Lower lobe of right lung (tissue), 2 donors: ENCODE data around the gene LRCH1. TPM values are rescaled to one million over a fixed set of nuclear protein-coding genes. Genes with fewer than 3 reads are reported as not detected.

Experiments
- ATAC-seq, 2 donors: fragments of 200-7000 bp; cut with Tn5 transposase; one replicate each; pipeline ENCODE4 v1.9.1; 2020 to 2022; ENCODE audit warnings: mild to moderate bottlenecking in 2 of 2, moderate library complexity in 2 of 2
- DNase-seq: peaks from one replicate; pipeline ENCODE4 v3.0.0-alpha.2; 2020
- H3K27ac ChIP-seq: fragments of 200-600 bp; one replicate; pipeline ENCODE4 v1.8.0; 2022
- H3K27me3 ChIP-seq: fragments of 200-600 bp; one replicate; pipeline ENCODE4 v1.8.0; 2022; ENCODE audit warnings: low read depth
- H3K36me3 ChIP-seq: fragments of 200-600 bp; one replicate; pipeline ENCODE4 v1.8.0; 2022; ENCODE audit warnings: mild to moderate bottlenecking
- H3K4me1 ChIP-seq: fragments of 200-600 bp; one replicate; pipeline ENCODE4 v1.8.0; 2022
- H3K4me3 ChIP-seq: fragments of 200-600 bp; one replicate; pipeline ENCODE4 v1.8.0; 2022; ENCODE audit warnings: mild to moderate bottlenecking
- H3K9me3 ChIP-seq: fragments of 200-600 bp; one replicate; pipeline ENCODE4 v1.8.0; 2022
- CTCF ChIP-seq: fragments of 200-600 bp; IDR thresholded peaks from one replicate; pipeline ENCODE4 v1.8.0; 2022; ENCODE audit warnings: antibody characterized with exemption, mild to moderate bottlenecking
- intact Hi-C: fragments of 100-400 bp; cut with DNase I; formaldehyde crosslinking; loops from one replicate; pipeline ENCODE4 v1.11.0; 2022
- total RNA-seq: library from RNA; stranded (reverse); fragmentation: NEBNext Ultra II Directional; extraction: Animal tissue kit (Norgen Biotek cat#: 25700); gene quantifications from one replicate; pipeline ENCODE4 v1.2.1, GENCODE V29; 2021
- donor health status: DM: no; HTN: yes; CAD: no; lungs with severe emphysema.

LRCH1 gene
- total RNA-seq, 1 donor from 2014 or later, result 25.9 TPM

DNA sequence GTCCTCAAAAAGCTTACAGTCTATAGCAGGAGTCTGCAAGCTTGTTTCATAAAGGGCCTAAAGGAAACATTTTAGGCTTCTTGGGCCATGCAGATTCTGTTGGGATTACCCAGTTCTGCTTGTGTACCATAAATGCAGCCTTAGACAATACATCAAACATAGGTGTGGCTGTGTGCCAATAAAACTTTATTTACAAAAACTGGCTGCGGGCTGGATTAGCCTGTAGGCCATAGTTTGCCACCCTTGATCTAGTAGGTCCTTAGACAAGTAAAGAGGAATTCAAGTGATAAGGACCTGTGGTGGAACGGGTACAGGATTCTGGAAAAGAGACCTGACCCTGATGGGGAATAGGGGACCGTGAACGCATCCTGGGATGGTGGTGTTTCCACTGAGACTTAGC, 192.1 kb downstream of the LRCH1 start:
- Histone ChIP-seq H3K36me3 (peaks cover 67% of the 10 kb centered on the region), H3K4me3 (no peak overlapping the region), H3K27ac (no peak overlapping the region), H3K4me1 (no peaks in the 10 kb centered on the region), H3K9me3 (no peaks in the 10 kb centered on the region), H3K27me3 (no peaks in the 10 kb centered on the region)
- no peak for ATAC-seq
- DNase-seq, result no peak
- no peak for TF ChIP-seq CTCF
- intact Hi-C loops, result no loop called here

DNA sequence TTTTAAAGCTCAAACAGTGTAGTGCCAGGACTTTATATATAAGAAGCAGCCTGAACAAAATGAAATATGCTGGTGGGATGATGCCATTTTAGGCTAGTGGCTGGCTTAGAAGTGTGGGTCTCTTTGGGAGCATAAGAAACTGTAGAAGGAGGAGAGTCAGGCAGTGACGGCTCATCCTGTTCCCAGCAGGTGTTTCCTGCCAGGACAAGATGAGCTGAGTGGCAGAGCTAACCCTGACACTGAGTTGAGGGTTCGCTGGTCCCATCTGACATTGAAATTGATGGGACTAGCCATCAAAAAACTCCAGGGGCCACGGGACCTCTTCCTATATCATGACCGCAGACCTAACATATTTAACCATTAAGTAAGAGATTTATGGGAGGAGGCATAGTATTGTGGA, 192.7 kb downstream of the LRCH1 start:
- Histone ChIP-seq H3K27ac (no peak overlapping the region), H3K4me1 (no peaks in the 10 kb centered on the region), H3K4me3 (no peak overlapping the region), H3K9me3 (no peaks in the 10 kb centered on the region), H3K36me3 (peaks cover 69% of the 10 kb centered on the region), H3K27me3 (no peaks in the 10 kb centered on the region)
- DNase-seq (no peak), ATAC-seq (no peak)
- no peak for TF ChIP-seq CTCF
- intact Hi-C loops, result no loop called here

DNA sequence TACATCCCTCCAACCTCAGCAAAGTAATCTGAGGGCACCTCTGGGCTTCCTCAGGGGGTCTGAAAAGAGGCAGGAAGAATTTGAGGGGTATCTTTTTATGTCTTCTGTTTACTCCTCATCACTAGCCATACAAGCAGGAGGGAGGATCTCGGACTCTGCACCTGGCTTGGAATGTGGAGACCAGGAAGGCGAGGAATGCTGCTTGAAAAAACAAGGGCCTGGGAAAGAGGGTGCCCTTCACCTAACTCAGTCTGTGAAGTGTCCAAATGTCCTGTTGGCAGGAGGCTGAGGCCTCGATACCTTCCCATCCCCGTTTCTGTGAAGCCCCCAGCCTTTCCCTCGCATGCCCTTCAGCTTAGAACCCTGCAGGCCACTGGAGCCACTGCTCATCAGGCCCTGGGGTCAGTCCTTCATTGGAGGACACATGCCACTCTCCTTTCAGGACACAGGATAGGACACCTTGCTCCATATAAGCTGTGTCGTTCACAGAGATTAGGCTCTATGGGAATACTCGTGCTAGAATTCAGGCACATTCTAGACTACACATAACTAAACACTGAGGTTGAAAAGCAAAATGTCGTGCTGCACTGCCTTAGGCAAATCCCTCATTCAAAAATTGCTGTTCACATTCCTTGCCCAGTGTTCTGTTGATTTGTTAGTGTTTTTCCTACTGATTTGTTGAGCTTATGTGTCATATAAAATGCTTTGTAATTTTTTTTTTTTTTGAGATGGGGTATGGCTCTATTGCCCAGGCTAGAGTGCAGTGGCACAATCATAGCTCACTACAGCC, 194.3 kb downstream of the LRCH1 start:
- H3K9me3 ChIP-seq, result no peaks in the 10 kb centered on the region
- peaks cover 5% of the 10 kb centered on the region for H3K4me1 ChIP-seq
- intact Hi-C loops, result no loop called here
- no peak for TF ChIP-seq CTCF
- peaks cover 73% of the 10 kb centered on the region for H3K36me3 ChIP-seq
- H3K4me3 ChIP-seq, result no peak overlapping the region
- no peak for DNase-seq
- no peak for ATAC-seq
- H3K27me3 ChIP-seq, result no peaks in the 10 kb centered on the region
- H3K27ac ChIP-seq, result no peak overlapping the region

DNA sequence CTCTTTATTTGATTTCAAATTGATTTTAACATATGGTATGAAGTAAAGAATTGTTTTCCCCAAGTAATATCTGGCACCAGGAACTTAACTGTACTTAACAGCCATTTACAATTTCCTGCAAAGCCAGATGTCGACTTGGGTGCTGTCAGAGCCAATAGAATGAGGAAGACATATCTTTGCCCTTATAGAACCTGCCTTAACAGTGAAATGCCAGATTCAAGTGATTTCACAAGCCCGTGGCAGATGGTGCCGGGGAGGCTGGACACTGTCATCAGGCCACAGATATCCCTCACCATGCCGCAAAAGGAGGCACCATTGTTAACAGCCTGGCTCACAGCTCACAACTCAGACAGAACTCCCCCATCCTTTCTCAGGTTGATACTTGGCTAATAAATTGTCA, 195.3 kb downstream of the LRCH1 start:
- H3K27me3 ChIP-seq, result no peaks in the 10 kb centered on the region
- no peak overlapping the region for H3K4me3 ChIP-seq
- ATAC-seq (no peak), DNase-seq (no peak)
- no peak for TF ChIP-seq CTCF
- peaks cover 10% of the 10 kb centered on the region for H3K4me1 ChIP-seq
- no peaks in the 10 kb centered on the region for H3K9me3 ChIP-seq
- no peak overlapping the region for H3K27ac ChIP-seq
- H3K36me3 ChIP-seq, result peaks cover 74% of the 10 kb centered on the region
- intact Hi-C loops, result no loop called here

DNA sequence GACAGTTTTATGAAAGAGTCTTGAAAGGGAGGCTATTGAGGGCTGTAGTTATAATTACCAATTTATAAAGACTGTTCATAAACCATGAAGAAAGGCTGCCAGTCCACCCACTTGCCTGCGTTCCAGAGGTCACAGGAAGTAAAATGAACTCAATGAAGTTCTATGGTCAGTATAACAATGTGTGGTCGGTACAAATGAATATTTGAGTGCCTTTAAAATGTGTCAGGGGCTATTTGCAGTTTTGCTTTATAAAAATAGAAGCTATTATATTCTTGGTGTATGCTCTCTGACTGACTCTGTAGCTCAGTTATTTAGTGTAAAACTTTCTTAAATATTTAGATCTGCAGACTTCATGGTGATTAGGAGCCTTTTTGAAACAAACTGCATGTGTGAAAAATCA, 197.0 kb downstream of the LRCH1 start:
- DNase-seq (no peak), ATAC-seq (no peak)
- Histone ChIP-seq H3K4me1 (peaks cover 10% of the 10 kb centered on the region), H3K9me3 (no peaks in the 10 kb centered on the region), H3K36me3 (peaks cover 68% of the 10 kb centered on the region), H3K27ac (no peak overlapping the region), H3K27me3 (no peaks in the 10 kb centered on the region), H3K4me3 (no peak overlapping the region)
- intact Hi-C loops, result no loop called here
- TF ChIP-seq CTCF, result no peak
